Spinal cord (tissue), 10 donors: ENCODE results near the gene RGS19. TPM values are rescaled to one million over a fixed set of nuclear protein-coding genes. Genes with fewer than 3 reads are reported as not detected.

Experiments used
- DNase-seq, 6 donors: peaks; one replicate each; pipeline versions ENCODE4 v3.0.0 to v3.0.0-alpha.2; 2013 to 2015; ENCODE audit warnings: low spot score in 6 of 6, low read depth in 4 of 6
- H3K27ac ChIP-seq: one replicate; pipeline ENCODE4 v1.5.1; 2013; ENCODE audit warnings: low read depth, low read length, control low read depth
- H3K27me3 ChIP-seq: one replicate; pipeline ENCODE4 v1.6.1; 2013; ENCODE audit warnings: low read length; ENCODE audit not compliant: control insufficient read depth, insufficient read depth
- H3K36me3 ChIP-seq: one replicate; pipeline ENCODE4 v1.6.1; 2013; ENCODE audit warnings: low read length; ENCODE audit not compliant: control insufficient read depth, insufficient read depth
- H3K4me1 ChIP-seq: one replicate; pipeline ENCODE4 v1.6.1; 2013; ENCODE audit warnings: low read length; ENCODE audit not compliant: control insufficient read depth, insufficient read depth
- H3K4me3 ChIP-seq: one replicate; pipeline ENCODE4 v1.5.1; 2013; ENCODE audit warnings: low read depth, low read length, control low read depth
- H3K9me3 ChIP-seq: one replicate; pipeline ENCODE4 v1.6.1; 2013; ENCODE audit warnings: low read length; ENCODE audit not compliant: control insufficient read depth, insufficient read depth
- WGBS: methylation state at CpG from one replicate; pipeline ENCODE4 v1.1.5; 2013; ENCODE audit warnings: missing lambda C conversion rate; ENCODE audit not compliant: insufficient coverage; 5-methylcytosine and 5-hydroxymethylcytosine counted together
- polyA plus RNA-seq, 2 donors: library from polyadenylated mRNA; unstranded; fragments of 120-200 nt; gene quantifications; one replicate each; pipeline ENCODE4 v1.2.1, GENCODE V29; 2013; ENCODE audit not compliant: insufficient read length in 2 of 2
- total RNA-seq, 2 donors: library from RNA; depleted of rRNA in 1 of 2; stranded (reverse); fragments of 120-200 nt in 1 of 2; fragments of >200 nt in 1 of 2; gene quantifications; one replicate each; pipeline versions ENCODE4 v1.2.3 to v1.2.4, GENCODE V29; 2013 to 2014
- donor health status: healthy.

The RGS19 gene
- total and polyA plus RNA-seq, 4 donors, result 10.7 to 21.5 (median 17.4) TPM

DNA sequence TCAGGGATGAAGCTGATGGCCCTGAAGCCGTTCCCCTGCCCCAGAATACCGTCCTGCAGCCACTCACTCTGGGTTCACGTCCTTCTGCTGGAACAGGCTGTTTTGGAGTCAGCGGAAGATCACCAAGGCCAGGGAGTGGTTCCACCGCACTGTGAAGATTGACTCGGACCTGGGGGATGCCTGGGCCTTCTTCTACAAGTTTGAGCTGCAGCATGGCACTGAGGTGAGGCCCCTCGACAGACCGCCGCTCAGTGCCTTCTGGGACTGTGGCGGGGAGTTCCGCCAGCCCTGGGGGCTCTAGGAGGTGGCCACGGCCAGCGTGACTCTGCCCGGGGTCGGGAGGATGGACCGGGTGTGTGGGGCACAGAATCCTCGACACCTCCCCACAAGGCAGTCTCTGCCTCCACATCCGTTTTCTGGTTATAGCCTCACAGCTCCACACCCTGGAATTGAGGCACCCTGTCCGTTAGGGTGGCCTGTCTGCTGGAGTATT lies 47.5 kb downstream of the RGS19 start:
- Histone ChIP-seq H3K36me3 (peaks cover 99% of the 10 kb centered on the region), H3K27ac (no peak overlapping the region), H3K9me3 (no peaks in the 10 kb centered on the region), H3K4me1 (peaks cover 8% of the 10 kb centered on the region), H3K27me3 (peaks cover 5% of the 10 kb centered on the region), H3K4me3 (no peak overlapping the region)
- no peak for DNase-seq
- 91% methylated on average over 18 of the region's 19 CpGs for WGBS

DNA sequence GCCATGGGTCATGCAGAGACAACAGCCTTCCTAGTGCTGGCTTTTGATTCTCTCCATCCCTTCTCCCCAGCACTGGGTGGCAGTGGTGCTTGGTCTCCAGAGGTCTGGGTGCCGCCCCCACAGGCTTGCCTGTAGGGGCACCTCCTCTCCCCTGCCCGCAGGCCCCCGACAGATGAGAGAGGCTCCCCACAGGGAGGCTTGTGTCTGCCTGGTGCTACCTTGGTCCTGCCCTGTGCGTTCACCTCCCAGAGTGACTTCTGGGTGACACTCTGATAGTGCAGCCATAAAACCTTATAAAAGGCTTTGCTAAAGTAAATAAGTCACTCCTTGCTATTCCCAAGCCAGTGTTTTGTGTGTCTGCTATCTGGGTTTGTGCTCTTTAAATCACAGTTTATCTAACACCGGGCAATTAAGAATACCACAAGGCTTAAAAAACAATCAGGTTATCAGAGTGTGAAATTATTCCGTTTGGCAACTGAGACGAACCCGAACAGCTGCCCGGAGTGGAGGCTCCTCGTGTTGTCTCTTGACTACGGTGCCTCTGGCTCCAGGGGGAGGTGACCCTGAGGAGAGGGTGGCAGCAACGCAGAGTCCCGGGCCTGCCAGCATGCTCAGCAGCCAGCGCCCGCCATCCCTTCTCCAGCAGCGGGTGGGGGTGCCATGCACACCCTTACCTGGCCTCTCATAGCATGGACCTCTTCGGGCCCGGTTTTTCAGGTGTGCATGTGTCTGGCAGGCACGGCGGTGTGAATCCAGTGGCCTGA lies 48.8 kb downstream of the RGS19 start:
- Histone ChIP-seq H3K9me3 (no peaks in the 10 kb centered on the region), H3K4me1 (peaks cover 1% of the 10 kb centered on the region), H3K4me3 (no peak overlapping the region), H3K27me3 (no peaks in the 10 kb centered on the region), H3K27ac (no peak overlapping the region), H3K36me3 (peaks cover 99% of the 10 kb centered on the region)
- DNase-seq, result no peak
- WGBS, result 85% methylated on average over 19 of the region's 20 CpGs

DNA sequence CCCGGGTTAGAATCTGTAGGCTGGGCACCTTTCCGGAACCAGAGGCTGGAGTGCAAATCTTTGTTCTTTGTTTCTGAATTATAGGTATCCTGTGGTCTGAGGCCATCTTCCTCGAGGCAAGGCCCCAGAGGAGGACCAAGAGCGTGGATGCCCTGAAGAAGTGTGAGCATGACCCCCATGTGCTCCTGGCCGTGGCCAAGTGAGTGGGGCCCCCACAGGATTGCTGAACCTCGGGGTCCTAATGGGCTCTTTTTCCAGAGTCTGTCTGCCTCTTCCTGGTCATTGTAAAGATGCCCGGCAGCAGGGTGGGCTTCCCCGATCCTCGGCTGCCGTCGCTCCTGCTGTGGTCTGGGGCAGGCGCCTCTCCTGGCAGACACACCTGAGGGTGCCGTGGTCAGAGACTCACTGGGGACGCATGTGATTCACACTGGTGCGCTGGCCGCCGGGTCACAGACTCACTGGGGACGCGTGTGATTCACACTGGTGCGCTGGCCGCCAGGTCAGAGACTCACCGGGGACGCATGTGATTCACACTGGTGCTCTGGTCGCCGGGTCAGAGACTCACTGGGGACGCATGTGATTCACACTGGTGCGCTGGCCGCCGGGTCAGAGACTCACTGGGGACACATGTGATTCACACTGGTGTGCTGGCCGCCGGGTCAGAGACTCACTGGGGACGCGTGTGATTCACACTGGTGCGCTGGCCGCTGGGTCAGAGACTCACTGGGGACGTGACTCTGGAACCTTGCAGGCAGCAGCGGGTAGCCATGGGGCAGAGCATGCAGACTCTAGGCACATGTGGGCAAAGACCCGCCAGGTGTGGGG lies 49.8 kb downstream of the RGS19 start:
- H3K27me3 ChIP-seq, result no peaks in the 10 kb centered on the region
- peaks cover 99% of the 10 kb centered on the region for H3K36me3 ChIP-seq
- H3K9me3 ChIP-seq, result no peaks in the 10 kb centered on the region
- no peak for DNase-seq
- no peak overlapping the region for H3K4me3 ChIP-seq
- peaks cover 1% of the 10 kb centered on the region for H3K4me1 ChIP-seq
- H3K27ac ChIP-seq, result no peak overlapping the region
- WGBS, result 96% methylated on average over 38 of the region's 38 CpGs

- DNase-seq, result no peak
- H3K9me3 ChIP-seq, result no peaks in the 10 kb centered on the region
- 92% methylated on average over 23 of the region's 24 CpGs for WGBS
- H3K27me3 ChIP-seq, result no peaks in the 10 kb centered on the region
- H3K27ac ChIP-seq, result no peak overlapping the region
- H3K36me3 ChIP-seq, result peaks cover 99% of the 10 kb centered on the region
- H3K4me3 ChIP-seq, result no peak overlapping the region
- H3K4me1 ChIP-seq, result peaks cover 10% of the 10 kb centered on the region
These were observed 51.2 kb downstream of the RGS19 start for GRCh38 chr20:64027981-64028685.

GRCh38 chr20:64025826-64026412 lies 53.4 kb downstream of the RGS19 start:
- Histone ChIP-seq H3K4me1 (peaks cover 12% of the 10 kb centered on the region), H3K4me3 (no peak overlapping the region), H3K27me3 (no peaks in the 10 kb centered on the region), H3K27ac (no peak overlapping the region), H3K9me3 (no peaks in the 10 kb centered on the region), H3K36me3 (peaks cover 99% of the 10 kb centered on the region)
- 97% methylated on average over 24 of the region's 29 CpGs for WGBS
- DNase-seq, result no peak

- 98% methylated on average over 18 of the region's 18 CpGs for WGBS
These were observed 54.1 kb downstream of the RGS19 start for GRCh38 chr20:64025101-64025825.

GRCh38 chr20:64024141-64024990 lies 55.0 kb downstream of the RGS19 start:
- peaks cover 12% of the 10 kb centered on the region for H3K4me1 ChIP-seq
- H3K4me3 ChIP-seq, result no peak overlapping the region
- no peak overlapping the region for H3K27ac ChIP-seq
- 93% methylated on average over 7 of the region's 17 CpGs for WGBS
- no peak for DNase-seq
- H3K9me3 ChIP-seq, result no peaks in the 10 kb centered on the region
- peaks cover 93% of the 10 kb centered on the region for H3K36me3 ChIP-seq
- H3K27me3 ChIP-seq, result no peaks in the 10 kb centered on the region

More at GRCh38 chr20:64025101-64025825, 54.1 kb downstream of the RGS19 start:
- H3K9me3 ChIP-seq, result no peaks in the 10 kb centered on the region
- H3K4me3 ChIP-seq, result no peak overlapping the region
- no peaks in the 10 kb centered on the region for H3K27me3 ChIP-seq
- H3K27ac ChIP-seq, result no peak overlapping the region
- DNase-seq, result no peak
- peaks cover 12% of the 10 kb centered on the region for H3K4me1 ChIP-seq
- peaks cover 96% of the 10 kb centered on the region for H3K36me3 ChIP-seq

DNA sequence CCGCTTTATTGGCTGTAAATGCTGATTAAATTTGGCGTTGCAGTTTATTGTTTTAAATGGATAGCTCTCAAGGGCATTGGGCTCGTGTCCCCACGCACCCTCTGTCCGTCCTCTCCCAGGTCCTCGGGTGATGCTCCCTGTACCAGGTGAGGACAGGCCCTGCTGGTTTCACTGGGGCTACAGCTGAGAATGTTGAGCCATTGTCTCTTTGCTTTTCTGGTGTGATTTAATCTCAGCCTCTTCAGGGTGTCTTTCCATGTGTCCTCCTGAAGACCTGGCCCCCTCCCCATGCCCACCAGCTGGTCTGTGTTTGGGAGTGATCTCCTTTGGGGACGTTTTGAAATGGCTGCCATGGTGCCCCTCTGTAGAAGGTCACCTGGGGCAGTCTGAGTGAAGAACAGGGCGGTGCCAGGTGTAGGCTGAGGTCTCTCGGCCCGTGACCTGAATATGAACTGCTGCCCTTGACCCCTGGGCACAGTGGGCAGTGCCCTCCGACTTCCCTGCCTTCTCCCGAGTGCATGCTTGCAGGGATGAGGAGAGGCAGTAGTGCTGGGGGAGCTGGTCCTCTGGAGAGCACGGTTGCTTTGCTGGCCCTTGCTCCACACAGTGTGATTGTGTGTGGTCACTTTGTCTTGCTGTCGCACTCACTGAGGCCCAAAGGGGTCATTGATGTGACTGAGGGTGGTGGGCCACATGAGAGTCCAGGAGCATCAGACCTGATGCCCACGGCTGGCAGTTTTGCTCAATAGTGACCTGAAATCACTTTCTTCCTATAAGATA lies 55.8 kb downstream of the RGS19 start:
- DNase-seq, result no peak
- no peaks in the 10 kb centered on the region for H3K27me3 ChIP-seq
- 81% methylated on average over 14 of the region's 15 CpGs for WGBS
- H3K4me1 ChIP-seq, result peaks cover 12% of the 10 kb centered on the region
- no peak overlapping the region for H3K4me3 ChIP-seq
- no peaks in the 10 kb centered on the region for H3K9me3 ChIP-seq
- no peak overlapping the region for H3K27ac ChIP-seq
- H3K36me3 ChIP-seq, result peaks cover 95% of the 10 kb centered on the region
